ENCODE measurements around the gene A3GALT2. TPM values are rescaled to one million over a fixed set of nuclear protein-coding genes. Genes with fewer than 3 reads are reported as not detected.

Gene A3GALT2
- total RNA-seq, 1 donor from 2014 or later = not detected

GRCh38 chr1:33332357-33332789 is 11.5 kb upstream of the A3GALT2 start:
- DNase-seq (ENCODE audit: low spot score) = no peak

GRCh38 chr1:33331444-33332356 is 10.8 kb upstream of the A3GALT2 start:
- no peak for DNase-seq (ENCODE audit: low spot score)

- DNase-seq (ENCODE audit: low spot score) = no peak
Measured at GRCh38 chr1:33330906-33331305, 10.0 kb upstream of the A3GALT2 start.

GRCh38 chr1:33330361-33330890 is 9.5 kb upstream of the A3GALT2 start:
- no peak for DNase-seq (ENCODE audit: low spot score)

GRCh38 chr1:33329600-33330305 is 8.9 kb upstream of the A3GALT2 start:
- no peak for DNase-seq (ENCODE audit: low spot score)

- DNase-seq (ENCODE audit: low spot score) = no peak
Measured at GRCh38 chr1:33328817-33329216, 7.9 kb upstream of the A3GALT2 start.

GRCh38 chr1:33327587-33328325 is 6.9 kb upstream of the A3GALT2 start:
- DNase-seq (ENCODE audit: low spot score) = no peak

- no peak for DNase-seq (ENCODE audit: low spot score)
Measured at GRCh38 chr1:33326785-33327184, 5.9 kb upstream of the A3GALT2 start.

- DNase-seq (ENCODE audit: low spot score) = no peak
Measured at GRCh38 chr1:33324677-33325575, 4.0 kb upstream of the A3GALT2 start.

- no peak for DNase-seq (ENCODE audit: low spot score)
Measured at GRCh38 chr1:33323663-33324477, 3.0 kb upstream of the A3GALT2 start.

- no peak for DNase-seq (ENCODE audit: low spot score)
Measured at GRCh38 chr1:33322870-33323585, 2.1 kb upstream of the A3GALT2 start.

GRCh38 chr1:33322109-33322508 is 1.2 kb upstream of the A3GALT2 start:
- no peak for DNase-seq (ENCODE audit: low spot score)

- DNase-seq (ENCODE audit: low spot score) = no peak
Measured at GRCh38 chr1:33321178-33321577, 280 bp upstream of the A3GALT2 start.

GRCh38 chr1:33319949-33320618 is 814 bp downstream of the A3GALT2 start:
- DNase-seq (ENCODE audit: low spot score) = no peak

- no peak for DNase-seq (ENCODE audit: low spot score)
Measured at GRCh38 chr1:33319186-33319948, 1.5 kb downstream of the A3GALT2 start.

GRCh38 chr1:33317946-33318345 is 3.0 kb downstream of the A3GALT2 start:
- no peak for DNase-seq (ENCODE audit: low spot score)

GRCh38 chr1:33317354-33317753 is 3.5 kb downstream of the A3GALT2 start:
- DNase-seq (ENCODE audit: low spot score) = no peak

GRCh38 chr1:33316601-33317000 is 4.3 kb downstream of the A3GALT2 start:
- no peak for DNase-seq (ENCODE audit: low spot score)
